ENCODE measurements around the gene RIT2. TPM values are rescaled to one million over a fixed set of nuclear protein-coding genes. Genes with fewer than 3 reads are reported as not detected.

RIT2 gene
- total RNA-seq, 2 donors from 2014 or later = not detected

GRCh38 chr18:42746794-42747193 is 368.7 kb downstream of the RIT2 start:
- no peak for TF ChIP-seq CTCF (IDR thresholded peaks at IDR 0.05)
- Histone ChIP-seq H3K27ac (no peak overlapping the region), H3K36me3 (no peaks in the 10 kb centered on the region), H3K4me1 (no peaks in the 10 kb centered on the region), H3K9ac (ENCODE audit: low read depth in 2 of 2, low read length in 2 of 2) (no peak overlapping the region), H3K27me3 (no peaks in the 10 kb centered on the region), H3K4me3 (no peak overlapping the region), H3K9me3 (no peaks in the 10 kb centered on the region)
- intact Hi-C loops (cut with DNase I) = no loop called here
- DNase-seq = no peak

- intact Hi-C loops (cut with DNase I) = no loop called here
- no peak for TF ChIP-seq CTCF (IDR thresholded peaks at IDR 0.05)
- Histone ChIP-seq H3K9ac (ENCODE audit: low read depth in 2 of 2, low read length in 2 of 2) (no peak overlapping the region), H3K4me1 (no peaks in the 10 kb centered on the region), H3K9me3 (no peaks in the 10 kb centered on the region), H3K27me3 (no peaks in the 10 kb centered on the region), H3K36me3 (no peaks in the 10 kb centered on the region), H3K27ac (no peak overlapping the region), H3K4me3 (no peak overlapping the region)
- no peak for DNase-seq
Measured at GRCh38 chr18:42745931-42746330, 369.6 kb downstream of the RIT2 start.

GRCh38 chr18:42745171-42745570 is 370.3 kb downstream of the RIT2 start:
- Histone ChIP-seq H3K36me3 (no peaks in the 10 kb centered on the region), H3K9ac (ENCODE audit: low read depth in 2 of 2, low read length in 2 of 2) (no peak overlapping the region), H3K27ac (no peak overlapping the region), H3K4me3 (no peak overlapping the region), H3K9me3 (no peaks in the 10 kb centered on the region), H3K27me3 (no peaks in the 10 kb centered on the region), H3K4me1 (no peaks in the 10 kb centered on the region)
- DNase-seq = no peak
- no peak for TF ChIP-seq CTCF (IDR thresholded peaks at IDR 0.05)
- intact Hi-C loops (cut with DNase I) = no loop called here

- Histone ChIP-seq H3K9ac (ENCODE audit: low read depth in 2 of 2, low read length in 2 of 2) (no peak overlapping the region), H3K4me1 (no peaks in the 10 kb centered on the region), H3K27me3 (no peaks in the 10 kb centered on the region), H3K27ac (no peak overlapping the region), H3K4me3 (no peak overlapping the region), H3K36me3 (no peaks in the 10 kb centered on the region), H3K9me3 (no peaks in the 10 kb centered on the region)
- intact Hi-C loops (cut with DNase I) = no loop called here
- DNase-seq = no peak
- TF ChIP-seq CTCF (IDR thresholded peaks at IDR 0.05) = no peak
Measured at GRCh38 chr18:42743373-42744138, 371.9 kb downstream of the RIT2 start.

GRCh38 chr18:42742969-42743368 is 372.5 kb downstream of the RIT2 start:
- no peak overlapping the region for H3K9ac ChIP-seq (ENCODE audit: low read depth in 2 of 2, low read length in 2 of 2)
- no peaks in the 10 kb centered on the region for H3K27me3 ChIP-seq
- H3K27ac ChIP-seq = no peak overlapping the region
- no peak for TF ChIP-seq CTCF (IDR thresholded peaks at IDR 0.05)
- no peak for DNase-seq
- intact Hi-C loops (cut with DNase I) = no loop called here
- H3K4me1 ChIP-seq = no peaks in the 10 kb centered on the region
- H3K36me3 ChIP-seq = no peaks in the 10 kb centered on the region
- H3K9me3 ChIP-seq = no peaks in the 10 kb centered on the region
- no peak overlapping the region for H3K4me3 ChIP-seq

All from colonic mucosa (tissue), 4 donors.